ENCODE data around the gene CDK18.

CDK18 gene

DNA sequence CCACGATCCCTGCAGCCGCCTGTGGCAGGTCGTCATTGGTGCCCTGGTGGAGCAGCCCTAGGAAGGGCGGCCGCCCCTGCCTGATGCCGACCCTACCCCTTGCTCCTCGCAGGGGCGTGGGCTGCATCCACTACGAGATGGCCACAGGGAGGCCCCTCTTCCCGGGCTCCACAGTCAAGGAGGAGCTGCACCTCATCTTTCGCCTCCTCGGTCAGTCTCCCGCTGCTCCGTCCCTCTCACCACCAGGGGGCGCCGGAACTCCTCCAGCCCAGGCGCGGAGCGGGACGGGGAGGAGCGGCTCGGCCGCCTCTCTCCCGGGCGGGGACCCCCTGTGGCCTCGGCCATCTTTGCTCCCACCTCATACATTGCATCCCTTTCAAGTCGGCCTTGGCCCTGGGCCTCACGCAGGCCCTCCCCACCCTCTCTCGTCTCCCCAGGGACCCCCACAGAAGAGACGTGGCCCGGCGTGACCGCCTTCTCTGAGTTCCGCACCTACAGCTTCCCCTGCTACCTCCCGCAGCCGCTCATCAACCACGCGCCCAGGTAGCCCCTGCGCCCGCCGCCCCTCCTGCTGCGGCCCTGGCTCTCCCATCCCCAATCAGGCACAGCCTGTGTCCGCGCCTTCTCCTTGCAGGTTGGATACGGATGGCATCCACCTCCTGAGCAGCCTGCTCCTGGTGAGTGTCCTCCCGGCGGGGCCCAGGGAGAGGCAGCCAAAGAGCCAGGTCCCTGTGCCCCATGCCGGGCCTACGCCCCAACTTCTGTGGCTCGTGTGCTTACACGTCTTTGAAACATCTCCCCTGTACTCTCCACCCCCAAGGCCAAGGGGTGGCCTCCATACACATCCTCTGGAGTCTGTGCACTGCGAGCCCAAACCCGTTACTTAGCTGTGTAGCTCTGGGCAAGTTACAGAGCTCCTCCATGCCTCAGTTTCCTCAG, 24.7 kb downstream of the CDK18 start:
- ATAC-seq (ENCODE audit: insufficient read depth, low read depth) (peak; percentile 77), DNase-seq (peak; percentile 61)
- Histone ChIP-seq H3K27me3 (ENCODE audit: insufficient read depth, low read length, poor library complexity) (no peaks in the 10 kb centered on the region), H3K4me1 (ENCODE audit: insufficient read depth, low read length) (no peaks in the 10 kb centered on the region), H3K9me3 (ENCODE audit: insufficient read depth, low read length, severe bottlenecking) (no peaks in the 10 kb centered on the region), H2AFZ (ENCODE audit: low read depth, low read length) (no peak overlapping the region), H3K79me2 (ENCODE audit: insufficient read depth, low read length) (no peaks in the 10 kb centered on the region), H3K36me3 (ENCODE audit: insufficient read depth, low read length) (no peaks in the 10 kb centered on the region), H3K27ac (ENCODE audit: low read length) (no peak overlapping the region), H3K4me2 (ENCODE audit: insufficient read depth, low read length) (no peak overlapping the region), H3K4me3 (ENCODE audit: low read depth in 1 of 2, low read length in 2 of 2) (no peak overlapping the region), H3K9ac (ENCODE audit: low read depth, low read length) (no peak overlapping the region), H4K20me1 (ENCODE audit: insufficient read depth, low read length) (peaks cover 4% of the 10 kb centered on the region)
- no peak for TF ChIP-seq EZH2 (IDR thresholded peaks at IDR 0.05; ENCODE audit: borderline replicate concordance, low read depth, low read length, severe bottlenecking)
- TF ChIP-seq, protein P1, sequence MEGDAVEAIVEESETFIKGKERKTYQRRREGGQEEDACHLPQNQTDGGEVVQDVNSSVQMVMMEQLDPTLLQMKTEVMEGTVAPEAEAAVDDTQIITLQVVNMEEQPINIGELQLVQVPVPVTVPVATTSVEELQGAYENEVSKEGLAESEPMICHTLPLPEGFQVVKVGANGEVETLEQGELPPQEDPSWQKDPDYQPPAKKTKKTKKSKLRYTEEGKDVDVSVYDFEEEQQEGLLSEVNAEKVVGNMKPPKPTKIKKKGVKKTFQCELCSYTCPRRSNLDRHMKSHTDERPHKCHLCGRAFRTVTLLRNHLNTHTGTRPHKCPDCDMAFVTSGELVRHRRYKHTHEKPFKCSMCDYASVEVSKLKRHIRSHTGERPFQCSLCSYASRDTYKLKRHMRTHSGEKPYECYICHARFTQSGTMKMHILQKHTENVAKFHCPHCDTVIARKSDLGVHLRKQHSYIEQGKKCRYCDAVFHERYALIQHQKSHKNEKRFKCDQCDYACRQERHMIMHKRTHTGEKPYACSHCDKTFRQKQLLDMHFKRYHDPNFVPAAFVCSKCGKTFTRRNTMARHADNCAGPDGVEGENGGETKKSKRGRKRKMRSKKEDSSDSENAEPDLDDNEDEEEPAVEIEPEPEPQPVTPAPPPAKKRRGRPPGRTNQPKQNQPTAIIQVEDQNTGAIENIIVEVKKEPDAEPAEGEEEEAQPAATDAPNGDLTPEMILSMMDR (IDR thresholded peaks at IDR 0.05; ENCODE audit: borderline replicate concordance, extremely low read depth, low read length, poor library complexity, severe bottlenecking), result peak; percentile 84

DNA sequence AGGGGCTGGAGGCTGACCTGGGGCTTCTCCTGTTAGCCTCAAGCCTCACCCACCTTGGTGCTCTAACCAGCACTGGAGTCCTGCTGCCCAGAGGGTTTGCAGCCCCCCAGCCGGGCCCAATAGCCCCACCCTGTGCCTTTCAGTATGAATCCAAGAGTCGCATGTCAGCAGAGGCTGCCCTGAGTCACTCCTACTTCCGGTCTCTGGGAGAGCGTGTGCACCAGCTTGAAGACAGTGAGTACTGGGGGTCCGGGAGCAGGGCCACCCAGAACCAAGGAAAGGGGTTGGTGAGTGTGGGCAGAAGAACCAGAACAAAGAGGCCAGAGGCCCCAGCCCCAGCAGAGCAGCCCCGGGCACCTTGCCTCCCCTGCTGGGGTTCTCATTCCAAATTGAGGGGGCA, 25.6 kb downstream of the CDK18 start:
- H3K9ac ChIP-seq (ENCODE audit: low read depth, low read length), result no peak overlapping the region
- no peaks in the 10 kb centered on the region; the same call in 1 of the 2 replicates for H4K20me1 ChIP-seq (ENCODE audit: insufficient read depth, low read length)
- no peaks in the 10 kb centered on the region for H3K79me2 ChIP-seq (ENCODE audit: insufficient read depth, low read length)
- H3K27ac ChIP-seq (ENCODE audit: low read length), result no peak overlapping the region
- no peaks in the 10 kb centered on the region for H3K4me1 ChIP-seq (ENCODE audit: insufficient read depth, low read length)
- no peak overlapping the region for H3K4me3 ChIP-seq (ENCODE audit: low read depth in 1 of 2, low read length in 2 of 2)
- TF ChIP-seq, protein P1 (IDR thresholded peaks at IDR 0.05; ENCODE audit: borderline replicate concordance, extremely low read depth, low read length, poor library complexity, severe bottlenecking), result no peak
- no peaks in the 10 kb centered on the region for H3K27me3 ChIP-seq (ENCODE audit: insufficient read depth, low read length, poor library complexity)
- DNase-seq (no peak), ATAC-seq (ENCODE audit: insufficient read depth, low read depth) (no peak)
- no peak overlapping the region for H2AFZ ChIP-seq (ENCODE audit: low read depth, low read length)
- H3K36me3 ChIP-seq (ENCODE audit: insufficient read depth, low read length), result no peaks in the 10 kb centered on the region
- no peaks in the 10 kb centered on the region for H3K9me3 ChIP-seq (ENCODE audit: insufficient read depth, low read length, severe bottlenecking)
- no peak overlapping the region for H3K4me2 ChIP-seq (ENCODE audit: insufficient read depth, low read length)

DNA sequence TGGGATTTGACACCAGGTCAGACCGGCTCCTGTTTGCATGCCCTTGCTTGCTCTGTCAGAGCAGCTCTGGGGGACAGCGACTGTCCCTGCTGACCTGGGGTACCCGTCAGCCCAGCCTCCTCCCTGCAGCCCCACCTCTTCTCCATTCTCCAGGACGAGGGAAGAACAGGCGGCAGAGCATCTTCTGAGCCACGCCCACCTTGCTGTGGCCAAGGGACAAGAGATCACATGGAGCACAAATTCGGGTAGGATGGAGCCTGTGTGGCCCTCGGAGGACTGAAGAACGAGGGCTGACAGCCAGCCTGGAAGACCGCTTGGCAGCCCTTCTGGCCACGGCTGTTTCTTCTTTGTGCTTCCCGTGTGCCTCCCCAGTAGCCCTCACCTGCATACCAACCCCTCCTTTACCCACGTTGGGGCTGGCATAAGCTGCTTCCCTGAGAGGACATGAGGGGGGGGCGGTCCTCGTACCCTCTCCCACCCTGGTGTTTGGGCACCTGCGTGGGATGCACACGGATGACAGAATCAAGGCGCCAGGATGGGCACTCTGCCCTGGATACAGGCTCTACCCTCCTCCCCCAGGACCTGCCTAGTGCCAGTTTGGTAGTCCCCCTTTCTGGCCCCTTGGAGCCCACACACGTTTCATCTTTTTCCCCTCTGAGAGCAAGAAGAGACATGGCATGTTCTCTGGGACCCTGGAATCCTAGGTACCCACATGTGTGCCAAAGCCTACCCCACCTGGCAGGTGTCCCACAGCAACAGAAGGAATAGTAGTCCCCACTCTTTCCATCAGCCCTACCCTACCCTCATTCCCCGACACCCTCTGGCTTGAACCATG, 26.9 kb downstream of the CDK18 start:
- Histone ChIP-seq H3K27me3 (ENCODE audit: insufficient read depth, low read length, poor library complexity) (no peaks in the 10 kb centered on the region), H3K4me2 (ENCODE audit: insufficient read depth, low read length) (no peak overlapping the region), H3K4me1 (ENCODE audit: insufficient read depth, low read length) (no peaks in the 10 kb centered on the region), H3K36me3 (ENCODE audit: insufficient read depth, low read length) (no peaks in the 10 kb centered on the region), H4K20me1 (ENCODE audit: insufficient read depth, low read length) (no peaks in the 10 kb centered on the region; the same call in 1 of the 2 replicates), H2AFZ (ENCODE audit: low read depth, low read length) (no peak overlapping the region), H3K9ac (ENCODE audit: low read depth, low read length) (no peak overlapping the region), H3K27ac (ENCODE audit: low read length) (no peak overlapping the region), H3K9me3 (ENCODE audit: insufficient read depth, low read length, severe bottlenecking) (no peaks in the 10 kb centered on the region), H3K79me2 (ENCODE audit: insufficient read depth, low read length) (no peaks in the 10 kb centered on the region), H3K4me3 (ENCODE audit: low read depth in 1 of 2, low read length in 2 of 2) (no peak overlapping the region)
- TF ChIP-seq, protein P1 (IDR thresholded peaks at IDR 0.05; ENCODE audit: borderline replicate concordance, extremely low read depth, low read length, poor library complexity, severe bottlenecking), result no peak
- TF ChIP-seq EZH2 (IDR thresholded peaks at IDR 0.05; ENCODE audit: borderline replicate concordance, low read depth, low read length, severe bottlenecking), result no peak
- DNase-seq (no peak), ATAC-seq (ENCODE audit: insufficient read depth, low read depth) (no peak)

Data from DND-41 (cell line).